Fibroblast of skin of right biceps (primary cell): Measurements from ENCODE around the gene TSKS.

Experiments
- DNase-seq: peaks from one replicate; pipeline ENCODE4 v3.0.0-alpha.2; 2013

The TSKS gene

DNA sequence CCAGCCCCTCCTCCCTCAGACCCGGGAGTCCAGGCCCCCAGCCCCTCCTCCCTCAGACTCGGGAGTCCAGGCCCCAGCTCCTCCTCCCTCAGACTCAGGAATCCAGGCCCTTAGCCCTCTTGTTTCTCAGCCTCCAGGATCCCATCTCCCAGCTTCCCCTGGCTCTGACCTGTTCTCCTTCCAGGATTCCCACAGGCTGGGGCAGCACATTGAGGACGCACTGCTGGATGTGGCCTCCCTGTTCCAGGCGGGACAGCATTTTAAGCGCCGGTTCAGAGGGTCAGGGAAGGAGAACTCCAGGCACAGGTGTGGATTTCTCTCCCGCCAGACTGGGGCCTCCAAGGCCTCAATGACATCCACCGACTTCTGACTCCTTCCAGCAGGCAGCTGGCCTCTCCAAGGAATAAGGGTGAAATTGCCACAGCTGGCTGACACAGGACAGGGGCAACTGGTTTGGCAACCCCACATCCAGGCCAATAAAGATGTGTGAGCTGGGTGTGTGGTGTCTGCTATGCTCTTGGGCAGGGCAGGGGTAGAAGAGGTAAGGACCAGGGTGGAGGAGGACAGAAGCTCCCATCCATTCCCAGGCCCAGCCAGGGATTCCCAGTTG, 49.8 kb downstream of the TSKS start:
- DNase-seq = no peak

DNA sequence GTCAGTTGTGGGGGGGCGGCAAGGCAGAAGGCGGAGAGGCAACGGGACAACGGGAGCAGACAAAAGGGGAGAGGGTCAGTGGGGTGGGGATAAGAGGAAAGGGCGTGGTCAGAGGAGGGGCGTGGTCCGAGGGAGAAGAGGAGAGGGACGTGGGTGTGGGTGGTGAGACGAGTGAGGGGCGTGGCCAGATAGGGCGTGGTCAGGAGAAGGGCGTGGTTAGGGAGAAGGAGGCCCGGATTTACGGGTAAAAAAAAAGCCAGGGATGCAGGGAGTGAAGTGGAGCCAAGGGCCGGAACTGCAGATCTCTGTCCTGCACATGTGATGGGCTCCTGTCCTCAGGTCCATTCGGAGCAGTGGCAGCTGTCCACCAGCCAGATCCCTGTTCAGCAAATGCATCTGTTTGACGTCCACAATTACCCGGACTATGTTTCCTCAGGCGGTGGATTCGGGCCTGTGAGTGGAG, 50.7 kb downstream of the TSKS start:
- peak; percentile 22 for DNase-seq

DNA sequence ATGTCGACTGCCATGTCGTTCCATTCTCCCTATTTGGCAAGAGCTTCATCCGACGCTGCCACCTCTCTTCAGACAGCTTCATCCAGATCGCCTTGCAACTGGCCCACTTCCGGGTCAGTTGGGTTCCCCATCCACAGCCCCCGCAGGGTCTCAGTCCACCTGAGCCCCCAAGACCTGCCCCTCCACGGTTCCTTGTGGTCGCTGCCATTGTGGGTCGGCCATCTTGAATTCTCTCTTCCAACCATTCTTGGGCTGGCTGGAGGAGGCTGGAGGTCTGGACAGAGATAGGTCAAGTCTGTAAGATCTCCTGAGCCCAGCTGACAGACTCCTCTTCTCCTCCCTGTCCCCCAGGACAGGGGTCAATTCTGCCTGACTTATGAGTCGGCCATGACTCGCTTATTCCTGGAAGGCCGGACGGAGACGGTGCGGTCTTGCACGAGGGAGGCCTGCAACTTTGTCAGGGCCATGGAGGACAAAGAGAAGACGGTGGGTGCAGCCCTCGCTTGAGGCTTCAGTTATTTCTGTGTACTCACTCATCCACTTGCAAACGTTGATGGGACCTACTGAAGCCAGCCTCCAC, 52.6 kb downstream of the TSKS start:
- DNase-seq = peak; percentile 50

DNA sequence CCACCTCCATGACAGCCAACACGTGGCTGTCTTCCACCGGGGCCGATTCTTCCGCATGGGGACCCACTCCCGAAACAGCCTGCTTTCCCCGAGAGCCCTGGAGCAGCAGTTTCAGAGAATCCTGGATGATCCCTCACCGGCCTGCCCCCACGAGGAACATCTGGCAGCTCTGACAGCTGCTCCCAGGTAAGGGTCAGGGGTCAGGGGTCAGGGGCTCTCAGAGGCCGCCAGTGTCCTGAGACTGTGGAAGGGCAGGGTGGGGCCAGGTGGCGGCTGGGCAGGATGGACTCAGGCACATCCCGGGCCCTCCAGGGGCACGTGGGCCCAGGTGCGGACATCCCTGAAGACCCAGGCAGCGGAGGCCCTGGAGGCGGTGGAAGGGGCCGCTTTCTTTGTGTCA, 57.2 kb downstream of the TSKS start:
- no peak for DNase-seq

DNA sequence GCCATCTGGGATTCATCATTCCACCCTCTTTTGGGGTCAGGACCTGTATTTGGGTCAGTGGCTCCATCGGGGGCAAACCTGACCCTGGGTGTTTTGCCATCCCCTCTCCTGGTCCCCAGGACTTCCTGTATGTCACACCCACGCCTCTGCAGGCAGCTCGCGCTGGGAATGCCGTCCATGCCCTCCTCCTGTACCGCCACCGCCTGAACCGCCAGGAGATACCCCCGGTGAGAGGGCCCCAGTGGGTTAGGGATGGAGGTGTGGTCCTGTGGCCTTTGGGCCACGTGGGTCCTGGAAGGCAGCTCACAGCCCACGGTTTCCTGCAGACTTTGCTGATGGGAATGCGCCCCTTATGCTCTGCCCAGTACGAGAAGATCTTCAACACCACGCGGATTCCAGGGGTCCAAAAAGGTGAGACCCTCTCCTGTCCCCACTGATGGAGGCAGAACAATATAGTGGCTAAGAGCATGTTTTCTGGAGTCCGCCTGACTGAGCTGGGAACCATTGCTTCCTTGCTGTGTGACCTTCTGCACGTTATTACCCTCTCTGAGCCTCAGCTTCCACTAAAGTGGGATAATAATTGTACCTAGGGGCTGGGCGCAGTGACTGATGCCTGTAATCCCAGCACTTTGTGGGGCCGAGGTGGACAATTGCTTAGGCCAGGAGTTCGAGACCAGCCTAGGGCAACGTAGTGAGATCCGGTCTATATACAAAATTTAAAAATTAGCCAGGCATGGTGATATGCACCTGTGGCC, 58.0 kb downstream of the TSKS start:
- DNase-seq = no peak

DNA sequence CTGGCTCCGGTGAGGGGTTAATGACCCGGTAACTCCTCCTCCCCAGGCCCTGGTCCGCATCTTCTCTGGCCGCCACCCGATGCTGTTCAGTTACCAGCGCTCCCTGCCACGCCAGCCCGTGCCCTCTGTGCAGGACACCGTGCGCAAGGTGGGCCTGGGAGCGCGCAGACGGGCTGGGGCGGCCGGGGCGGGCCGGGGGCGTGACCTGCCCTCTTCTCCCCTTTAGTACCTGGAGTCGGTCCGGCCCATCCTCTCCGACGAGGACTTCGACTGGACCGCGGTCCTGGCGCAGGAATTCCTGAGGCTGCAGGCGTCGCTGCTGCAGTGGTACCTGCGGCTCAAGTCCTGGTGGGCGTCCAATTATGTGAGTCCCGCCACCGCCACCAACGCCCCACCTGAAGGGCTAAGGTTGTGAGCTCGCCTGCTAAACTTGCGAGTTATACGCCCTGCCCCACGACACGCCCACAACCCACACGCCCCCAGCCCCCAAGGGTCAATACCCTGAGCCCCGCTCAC, 61.8 kb downstream of the TSKS start:
- no peak for DNase-seq

DNA sequence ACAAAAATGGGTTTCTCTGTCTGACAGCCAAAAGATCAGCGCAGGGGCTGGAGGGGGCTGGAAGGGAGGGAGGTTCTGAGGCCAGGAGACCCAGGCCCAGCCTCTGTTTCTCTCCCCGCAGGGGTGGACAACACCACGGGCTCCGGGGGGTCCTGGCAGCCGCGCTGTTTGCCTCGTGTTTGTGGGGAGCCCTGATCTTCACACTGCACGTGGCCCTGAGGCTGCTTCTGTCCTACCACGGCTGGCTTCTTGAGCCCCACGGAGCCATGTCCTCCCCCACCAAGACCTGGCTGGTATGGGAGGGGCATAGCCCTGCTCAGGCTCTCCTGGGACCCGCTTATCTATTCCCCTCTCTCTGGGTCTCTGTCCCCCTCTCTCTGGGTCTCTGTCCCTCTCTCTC, 62.5 kb downstream of the TSKS start:
- no peak for DNase-seq

DNA sequence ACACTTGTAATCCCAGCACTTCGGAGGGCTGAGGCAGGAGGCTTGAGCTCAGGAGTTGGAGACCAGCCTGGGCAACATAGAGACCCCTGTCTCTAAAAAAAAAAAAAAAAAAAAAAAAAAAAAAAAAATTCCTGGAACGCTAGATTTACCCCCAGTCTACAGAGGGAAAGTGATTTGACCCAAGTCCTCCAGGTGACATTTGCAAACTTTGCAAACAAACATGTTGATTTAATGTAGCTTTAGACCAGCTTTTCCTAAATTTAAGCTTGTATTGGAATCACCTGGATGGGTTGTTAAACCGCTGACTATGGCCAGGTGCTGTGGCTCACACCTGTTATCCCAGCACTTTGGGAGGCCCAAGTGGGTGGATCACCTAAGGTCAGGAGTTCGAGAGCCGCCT, 63.7 kb downstream of the TSKS start:
- DNase-seq = no peak

DNA sequence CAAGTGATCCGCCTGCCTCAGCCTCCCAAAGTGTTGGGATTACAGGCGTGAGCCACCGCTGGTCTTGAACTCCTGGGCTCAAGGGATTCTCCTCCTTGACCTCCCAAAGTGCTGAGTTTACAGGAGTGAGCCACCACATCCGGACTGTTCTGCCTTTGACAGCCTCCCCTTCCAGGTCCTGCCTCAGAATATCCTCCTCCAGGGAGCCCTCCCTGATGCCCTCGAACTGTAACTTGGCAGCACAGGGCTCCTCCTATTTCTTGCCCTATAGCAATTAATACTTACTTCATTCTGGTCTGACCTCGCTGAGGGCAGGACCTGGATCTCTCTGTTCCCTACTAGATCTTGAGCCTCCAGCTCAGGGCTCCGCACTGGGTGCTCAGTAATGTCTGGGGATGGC, 66.2 kb downstream of the TSKS start:
- DNase-seq = no peak

DNA sequence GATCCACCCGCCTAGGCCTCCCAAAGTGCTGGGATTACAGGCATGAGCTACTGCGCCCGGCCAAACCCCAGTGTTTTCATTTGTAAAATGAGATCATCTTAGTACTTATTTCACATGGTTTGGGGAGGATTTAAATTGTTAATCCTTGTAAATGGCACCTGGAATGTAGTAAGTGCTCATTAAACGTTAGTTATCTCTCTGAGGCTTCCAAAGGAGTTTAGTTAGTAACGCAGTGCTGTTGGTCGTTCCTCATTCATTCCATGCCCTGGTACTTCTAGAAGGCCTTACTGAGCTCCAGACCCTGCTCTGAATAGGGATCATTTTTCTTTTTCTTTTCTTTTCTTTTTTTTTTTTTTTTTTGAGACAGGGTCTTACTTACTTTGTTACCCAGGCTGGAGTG, 67.0 kb downstream of the TSKS start:
- no peak for DNase-seq

DNA sequence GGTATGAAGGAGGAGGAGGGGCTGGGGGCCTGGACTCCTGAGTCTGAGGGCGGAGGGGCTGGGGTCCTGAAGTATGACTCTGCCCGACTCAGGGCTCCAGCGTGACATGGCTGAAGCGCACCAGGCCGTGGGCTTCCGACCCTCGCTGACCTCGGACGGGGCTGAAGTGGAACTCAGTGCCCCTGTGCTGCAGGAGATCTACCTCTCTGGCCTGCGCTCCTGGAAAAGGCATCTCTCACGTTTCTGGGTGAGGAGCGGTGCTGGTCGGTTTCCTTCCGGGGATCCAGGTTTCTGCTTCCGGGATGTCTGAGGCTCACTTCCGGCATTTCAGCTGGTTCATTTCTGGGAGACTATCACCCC, 71.0 kb downstream of the TSKS start:
- DNase-seq = no peak

DNA sequence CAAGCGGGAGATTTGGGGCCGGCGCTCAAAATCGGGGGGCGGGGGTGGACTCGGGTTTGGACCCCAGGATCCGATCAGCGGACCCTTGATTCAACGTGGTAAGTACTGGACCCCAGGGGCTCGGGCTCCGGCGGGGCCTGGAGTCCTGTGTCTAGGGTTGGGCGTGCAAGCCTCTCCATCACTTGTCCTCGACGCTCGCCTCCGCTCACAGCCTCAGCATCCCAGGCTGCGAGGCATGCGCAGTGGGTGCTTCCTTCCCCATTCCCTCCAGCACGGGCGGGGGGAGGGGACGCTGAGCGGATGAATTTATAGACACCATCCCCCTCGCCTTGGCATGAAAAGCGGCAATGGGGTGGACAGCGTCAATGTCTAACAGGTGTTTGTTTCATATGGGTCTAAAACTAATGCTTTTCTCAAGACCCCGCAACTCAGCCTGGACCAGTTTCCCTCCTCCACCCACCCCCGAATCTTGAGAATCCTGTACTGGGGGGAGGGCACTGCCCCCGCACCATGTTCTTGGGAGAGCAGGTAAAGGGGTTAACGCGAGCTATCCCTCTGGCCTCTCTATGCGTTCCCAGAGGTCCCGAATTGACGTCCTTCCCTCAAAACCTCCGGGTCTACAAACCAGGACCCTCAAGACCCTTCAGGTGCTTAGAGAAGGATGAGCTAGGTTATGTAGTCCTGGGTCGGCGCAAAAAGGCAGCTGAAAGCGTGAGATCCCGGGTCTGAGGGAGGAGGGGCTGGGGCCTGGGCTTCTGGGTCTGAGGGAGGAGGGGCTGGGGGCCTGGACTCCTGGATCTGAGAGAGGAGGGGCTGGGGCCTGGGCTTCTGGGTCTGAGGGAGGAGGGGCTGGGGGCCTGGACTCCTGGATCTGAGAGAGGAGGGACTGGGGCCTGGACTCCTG, 71.6 kb downstream of the TSKS start:
- DNase-seq = peak; percentile 85

DNA sequence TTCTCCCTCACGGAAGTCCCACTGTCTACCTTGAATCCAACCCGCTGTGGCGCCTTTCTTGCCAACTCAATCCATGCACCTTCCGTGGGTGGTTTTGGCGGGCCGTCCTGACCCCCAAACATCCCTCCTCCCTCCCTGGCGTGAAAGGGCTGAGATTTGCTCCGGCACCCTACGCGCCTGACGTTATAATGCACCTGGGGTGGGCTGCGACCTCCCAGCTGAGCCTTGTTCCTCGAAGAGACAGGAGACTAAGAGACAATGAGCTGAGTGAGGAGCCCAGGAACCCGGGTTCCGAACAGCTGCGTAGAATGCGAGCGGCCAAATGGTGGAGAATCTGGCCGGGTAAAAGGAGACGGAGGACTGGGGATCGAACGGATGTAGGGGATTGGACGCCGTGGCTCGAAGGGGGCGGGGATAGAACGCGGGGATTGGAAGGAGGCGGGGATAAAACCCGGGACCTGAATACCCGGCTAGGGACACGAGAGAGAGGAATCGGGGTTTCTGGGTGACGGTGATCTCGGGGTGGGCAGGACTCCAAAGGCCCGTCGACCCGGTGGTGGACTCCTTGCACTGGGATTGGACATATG, 72.4 kb downstream of the TSKS start, which contains the start of gene CPT1C:
Gene CPT1C, plus strand, starts transcription at position 461 of the 587 bp plus-strand sequence. CDS start 1,137 bp downstream, outside the sequence.
- DNase-seq = peak; percentile 85

DNA sequence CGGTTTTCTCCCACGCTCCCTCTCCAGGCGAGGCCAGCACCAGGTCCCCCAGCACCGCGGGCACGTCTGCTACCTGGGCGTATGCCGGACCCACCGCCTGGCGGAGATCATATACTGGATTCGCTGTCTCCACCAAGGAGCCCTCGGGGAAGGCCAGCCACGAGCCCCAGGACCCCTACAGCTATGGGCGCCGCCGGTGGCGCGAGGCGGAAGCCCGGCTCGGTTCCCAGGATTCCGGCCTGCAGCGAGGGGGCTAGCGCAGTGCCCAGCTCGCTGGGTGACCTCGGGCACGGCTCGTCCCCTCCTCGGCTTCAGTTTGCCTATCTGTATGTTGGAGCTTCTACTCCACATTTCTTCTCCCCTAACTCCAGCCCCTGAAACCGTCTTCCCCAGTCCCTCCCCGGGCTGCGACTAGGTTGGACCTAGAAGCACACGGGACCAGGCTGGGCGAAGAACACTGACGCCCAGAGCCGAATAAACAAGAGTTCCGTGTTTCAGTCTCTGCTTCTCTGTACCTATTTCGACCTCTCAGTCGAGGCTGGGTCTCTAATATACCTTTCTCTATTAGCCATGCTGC, 72.9 kb downstream of the TSKS start:
- no peak for DNase-seq
